H7 (cell line): ENCODE results near the gene PPP1R9A. TPM values are rescaled to one million over a fixed set of nuclear protein-coding genes. Genes with fewer than 3 reads are reported as not detected.

Experiments used
- DNase-seq: peaks from one replicate; pipeline ENCODE4 v3.0.0; 2012
- H3K27me3 ChIP-seq: 2 replicates; pipeline ENCODE4 v1.6.0; 2011; ENCODE audit warnings: mild to moderate bottlenecking, low read length; ENCODE audit not compliant: control insufficient read depth, insufficient read depth
- H3K36me3 ChIP-seq: replicated peaks from 2 replicates; pipeline ENCODE4 v1.5.1; 2011; ENCODE audit warnings: low read length; ENCODE audit not compliant: control insufficient read depth, insufficient read depth
- H3K4me3 ChIP-seq: 2 replicates; pipeline ENCODE4 v1.5.1; 2011; ENCODE audit warnings: low read depth, mild to moderate bottlenecking, control low read depth, low read length, moderate library complexity; ENCODE audit not compliant: insufficient read depth
- total RNA-seq: library from RNA; depleted of rRNA; stranded (reverse); fragments of >200 nt; shearing (Covaris generic); gene quantifications from 2 replicates; pipeline ENCODE4 v1.2.3, GENCODE V29; 2014

PPP1R9A gene
- total RNA-seq, 1 experiment from 2014 or later: 8.0 TPM

- H3K36me3 ChIP-seq: no peaks in the 10 kb centered on the region
- H3K27me3 ChIP-seq: no peaks in the 10 kb centered on the region
- no peak for DNase-seq
- no peak overlapping the region for H3K4me3 ChIP-seq
Observed at GRCh38 chr7:94901981-94902380, 5.4 kb upstream of the PPP1R9A start.

- H3K27me3 ChIP-seq: no peaks in the 10 kb centered on the region
- no peak for DNase-seq
- H3K36me3 ChIP-seq: no peaks in the 10 kb centered on the region
- no peak overlapping the region for H3K4me3 ChIP-seq
Observed at GRCh38 chr7:94903971-94904370, 3.4 kb upstream of the PPP1R9A start.

- Histone ChIP-seq H3K27me3 (no peaks in the 10 kb centered on the region), H3K36me3 (no peaks in the 10 kb centered on the region), H3K4me3 (no peak overlapping the region)
- DNase-seq: no peak
Observed at GRCh38 chr7:94904982-94905381, 2.4 kb upstream of the PPP1R9A start.

DNA sequence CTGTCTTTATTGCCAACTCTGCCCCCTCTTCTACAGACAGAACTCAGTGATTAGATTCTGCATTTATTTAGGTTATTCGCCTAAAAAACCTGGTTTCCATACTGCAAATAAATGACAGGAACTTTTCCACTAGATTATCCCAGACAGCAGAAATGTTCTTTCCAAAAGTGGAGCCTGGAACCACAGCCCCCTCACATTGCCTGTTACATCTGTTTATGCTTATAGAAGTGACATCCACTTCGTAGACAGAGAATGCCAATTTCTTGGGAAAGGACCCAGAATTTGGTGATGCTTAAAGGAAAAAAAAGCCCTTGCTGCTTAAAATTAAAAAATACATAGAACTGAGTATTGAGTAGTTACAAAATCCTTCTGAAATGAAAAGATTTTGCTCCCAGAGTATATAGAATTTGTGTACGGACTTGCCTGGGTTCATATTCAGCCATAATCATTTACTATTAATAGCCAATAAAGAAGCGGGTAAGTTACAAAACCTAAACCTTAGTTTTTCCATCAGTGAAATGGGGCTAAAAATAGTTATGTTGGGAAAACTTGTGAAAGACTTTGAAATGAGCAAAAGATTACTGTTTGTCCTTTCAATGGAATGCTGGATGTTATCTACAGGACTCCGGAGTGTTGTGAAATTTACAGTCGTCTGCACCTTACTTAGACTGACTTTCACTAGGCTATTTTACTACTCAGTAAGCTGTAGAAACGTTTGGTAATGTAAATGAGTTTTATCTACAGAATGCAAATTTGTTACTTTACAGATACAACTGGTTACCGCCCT, 1.1 kb upstream of the PPP1R9A start:
- no peak overlapping the region for H3K4me3 ChIP-seq
- no peaks in the 10 kb centered on the region for H3K27me3 ChIP-seq
- no peak for DNase-seq
- no peaks in the 10 kb centered on the region for H3K36me3 ChIP-seq

DNA sequence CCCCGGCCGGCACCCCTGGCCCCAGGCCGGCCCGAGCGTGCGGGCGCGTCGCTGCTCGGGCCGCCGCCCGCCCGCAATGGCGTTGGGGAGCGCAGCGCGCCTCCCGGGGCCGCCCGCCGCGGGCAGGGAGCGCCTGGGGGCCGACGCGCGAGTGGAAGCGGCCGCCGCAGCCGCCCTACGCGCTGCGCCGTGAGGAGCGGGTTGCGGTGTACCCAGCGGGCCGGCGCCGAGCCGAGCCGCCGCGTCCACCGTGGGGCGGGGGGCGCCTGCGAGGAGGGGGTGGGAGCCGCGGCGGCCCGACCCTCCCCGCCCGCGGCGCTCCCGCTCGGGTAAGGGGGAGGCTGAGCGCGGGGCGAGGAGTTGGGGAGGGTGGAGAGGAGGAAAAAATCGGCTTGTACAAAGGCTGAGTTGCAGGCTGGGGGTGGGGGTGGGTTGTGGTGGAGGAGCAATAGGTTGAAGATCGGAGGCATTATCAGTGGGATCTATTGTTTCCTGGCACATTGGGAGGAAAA, 473 bp downstream of the PPP1R9A start:
- peak overlapping the region; percentile 62 for H3K4me3 ChIP-seq
- H3K36me3 ChIP-seq: no peaks in the 10 kb centered on the region
- DNase-seq: peak; percentile 82
- no peaks in the 10 kb centered on the region for H3K27me3 ChIP-seq

DNA sequence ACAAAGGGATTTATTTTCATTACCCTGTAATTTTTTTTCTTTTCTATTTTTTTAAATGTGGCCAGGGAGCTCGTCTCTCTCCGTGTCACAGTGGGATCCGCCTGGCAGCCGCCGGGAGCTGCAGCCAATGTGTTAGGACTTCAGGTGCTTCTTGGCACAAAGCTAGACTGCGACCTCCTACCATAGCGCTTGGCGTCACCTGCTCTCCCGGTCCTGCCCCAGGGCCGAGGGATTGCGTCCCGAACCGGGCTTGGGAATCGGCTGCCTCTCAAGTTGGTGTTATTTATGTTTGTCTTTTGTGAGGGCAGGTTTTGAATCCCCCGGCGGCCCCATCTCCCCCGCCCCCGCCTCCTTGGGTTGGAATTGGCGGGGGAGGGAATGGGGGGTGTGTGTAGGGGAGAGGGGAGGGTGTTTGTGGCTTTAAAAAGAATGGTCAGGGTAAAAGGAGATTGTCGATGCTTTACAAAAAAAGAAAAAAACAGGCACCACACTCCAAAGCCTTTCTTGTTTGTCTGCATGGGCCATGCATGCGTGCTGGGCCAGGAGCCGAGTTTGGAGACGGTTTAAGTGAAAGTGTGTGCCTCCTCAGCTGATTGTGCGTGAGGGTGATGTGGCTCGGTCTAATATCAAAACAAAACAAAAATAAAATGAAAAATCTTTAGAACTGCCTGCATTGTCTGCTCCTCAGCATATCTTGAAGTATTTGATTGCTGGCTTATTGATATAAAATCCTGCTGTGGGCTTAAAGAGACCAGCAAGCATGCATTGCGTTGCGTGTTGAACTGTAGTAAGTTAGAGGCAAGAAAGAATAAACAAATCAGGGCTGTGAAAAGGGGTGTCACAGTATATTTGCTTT, 1.2 kb downstream of the PPP1R9A start:
- Histone ChIP-seq H3K36me3 (no peaks in the 10 kb centered on the region), H3K4me3 (peak overlapping the region; percentile 62), H3K27me3 (no peaks in the 10 kb centered on the region)
- DNase-seq: peak; percentile 70

DNA sequence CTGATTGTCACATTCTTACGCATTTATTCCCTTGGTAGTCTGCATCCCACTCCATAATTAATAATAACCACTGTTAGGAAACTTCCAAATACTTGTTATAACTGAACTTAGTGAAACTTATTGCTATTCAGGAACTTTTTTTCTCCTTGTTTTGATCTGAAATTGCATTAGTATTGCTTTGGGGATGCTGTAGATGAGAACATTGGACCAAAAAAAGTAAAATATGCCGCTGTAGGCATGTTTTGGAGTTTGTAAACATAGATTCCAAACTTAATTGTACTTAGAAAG, 1.7 kb downstream of the PPP1R9A start:
- no peak for DNase-seq
- peak overlapping the region; percentile 62 for H3K4me3 ChIP-seq
- no peaks in the 10 kb centered on the region for H3K27me3 ChIP-seq
- H3K36me3 ChIP-seq: no peaks in the 10 kb centered on the region

GRCh38 chr7:94912085-94912484, 4.7 kb downstream of the PPP1R9A start:
- peak; percentile 13 for DNase-seq
- Histone ChIP-seq H3K4me3 (no peak overlapping the region), H3K36me3 (no peaks in the 10 kb centered on the region), H3K27me3 (no peaks in the 10 kb centered on the region)

GRCh38 chr7:94913391-94913790, 6.0 kb downstream of the PPP1R9A start:
- DNase-seq: no peak
- H3K27me3 ChIP-seq: no peaks in the 10 kb centered on the region
- no peak overlapping the region for H3K4me3 ChIP-seq
- H3K36me3 ChIP-seq: no peaks in the 10 kb centered on the region

GRCh38 chr7:94921911-94922310, 14.5 kb downstream of the PPP1R9A start:
- no peak for DNase-seq
- no peak overlapping the region for H3K4me3 ChIP-seq
- H3K27me3 ChIP-seq: no peaks in the 10 kb centered on the region
- H3K36me3 ChIP-seq: no peaks in the 10 kb centered on the region

DNA sequence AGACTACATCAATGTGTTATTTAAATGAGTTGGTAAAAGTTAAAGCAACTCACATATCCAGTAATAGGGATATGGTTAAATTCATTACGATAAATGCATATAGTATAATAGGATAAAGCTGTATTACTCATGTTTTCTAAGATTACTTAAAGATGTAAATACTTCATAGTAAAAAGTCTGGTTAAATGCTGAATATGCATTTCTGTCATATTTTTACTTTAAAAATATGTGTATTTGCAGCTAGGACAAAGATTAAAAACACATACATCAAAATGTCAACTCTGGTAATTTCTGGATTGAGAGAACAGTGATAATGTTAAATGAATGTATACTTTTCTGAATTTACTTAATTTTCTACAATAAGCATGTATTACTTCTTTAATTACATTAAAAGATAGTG, 15.1 kb downstream of the PPP1R9A start:
- DNase-seq: no peak
- H3K36me3 ChIP-seq: no peaks in the 10 kb centered on the region
- H3K4me3 ChIP-seq: no peak overlapping the region
- no peaks in the 10 kb centered on the region for H3K27me3 ChIP-seq

GRCh38 chr7:94923412-94923811, 16.0 kb downstream of the PPP1R9A start:
- Histone ChIP-seq H3K27me3 (no peaks in the 10 kb centered on the region), H3K36me3 (no peaks in the 10 kb centered on the region), H3K4me3 (no peak overlapping the region)
- DNase-seq: no peak

DNA sequence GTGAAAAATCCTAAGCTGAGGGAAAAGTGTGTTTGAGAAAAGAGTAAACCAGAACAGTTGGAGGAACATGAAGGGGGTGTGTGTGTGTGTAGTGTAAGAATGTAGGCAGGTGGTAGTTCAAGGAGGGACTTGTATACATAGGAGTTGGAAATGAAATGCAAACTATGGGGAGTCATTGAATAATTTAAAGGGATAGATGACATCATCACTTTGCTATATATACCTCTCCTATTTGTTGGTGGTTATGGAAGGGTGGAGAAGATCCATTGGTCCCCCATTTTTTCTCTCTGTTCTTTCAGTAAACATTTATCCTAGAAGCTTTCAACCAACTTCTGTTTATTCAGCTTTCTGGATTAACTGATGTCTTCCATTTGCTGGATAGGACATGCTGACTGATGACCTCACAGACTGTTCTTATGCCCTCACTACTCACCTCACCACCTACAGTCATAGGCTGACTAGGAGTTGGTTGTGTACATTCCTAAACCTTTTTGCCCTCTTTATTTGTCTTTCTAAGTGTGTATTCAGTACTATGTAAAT, 20.8 kb downstream of the PPP1R9A start:
- DNase-seq: no peak
- H3K27me3 ChIP-seq: no peaks in the 10 kb centered on the region
- H3K36me3 ChIP-seq: no peaks in the 10 kb centered on the region
- H3K4me3 ChIP-seq: no peak overlapping the region

DNA sequence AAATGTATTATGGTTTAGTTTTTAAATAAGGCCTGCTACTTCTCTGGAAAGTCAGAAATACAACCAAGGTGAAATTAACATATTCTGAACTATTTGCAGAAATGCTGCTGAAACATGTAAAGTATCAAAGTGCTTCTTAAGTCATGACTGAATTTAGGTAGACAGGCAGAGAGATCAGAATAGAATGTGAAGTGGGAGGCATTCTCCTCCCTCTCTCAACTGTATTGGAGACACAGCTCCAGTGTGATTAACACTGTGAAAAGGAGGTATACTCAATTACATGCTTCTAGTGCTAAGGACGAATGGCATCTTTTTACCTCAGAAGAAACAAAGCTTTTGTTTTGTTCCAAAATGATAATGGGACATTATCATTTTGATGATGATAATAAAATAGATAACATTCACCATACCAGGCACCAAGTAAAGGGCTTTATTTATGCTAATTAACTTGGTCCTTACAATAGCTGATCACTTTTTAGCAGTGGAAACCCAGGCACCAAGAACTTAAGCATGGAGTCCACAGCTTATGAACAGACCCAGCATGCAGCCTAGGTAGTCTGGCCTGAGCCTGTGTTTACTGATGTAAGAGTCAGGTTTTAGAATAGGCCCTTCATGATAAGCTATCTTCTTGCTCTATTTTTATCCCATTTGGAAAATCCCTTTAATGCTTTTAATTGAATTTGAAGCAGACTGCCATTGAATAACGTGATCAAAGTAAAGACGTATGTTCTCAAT, 26.0 kb downstream of the PPP1R9A start:
- H3K36me3 ChIP-seq: no peaks in the 10 kb centered on the region
- no peak overlapping the region for H3K4me3 ChIP-seq
- no peaks in the 10 kb centered on the region for H3K27me3 ChIP-seq
- DNase-seq: no peak
